OCI-LY7 (cell line): ENCODE results near the gene ENKD1. TPM values are rescaled to one million over a fixed set of nuclear protein-coding genes. Genes with fewer than 3 reads are reported as not detected.

Source experiments
- BruUV-seq: library from RNA; stranded (reverse); fragments of 400-500 nt; replicated peaks from 2 replicates; lab custom pipeline; 2021; lab: Mats Ljungman, UMichigan
- CTCF ChIA-PET: fragments of 300-600 bp; sonication (Branson Sonifier 250); formaldehyde crosslinking; loops from one replicate; lab custom pipeline; 2022; ENCODE audit warnings: antibody characterized with exemption; ENCODE audit not compliant: unreplicated experiment; lab: Charles Lee
- POLR2A ChIA-PET: fragments of 300-600 bp; sonication (Branson Sonifier 250); formaldehyde crosslinking; loops from one replicate; lab custom pipeline; 2022; ENCODE audit warnings: antibody characterized with exemption; lab: Charles Lee
- DNase-seq: peaks from one replicate; pipeline ENCODE4 v3.0.0-alpha.2; 2015; ENCODE audit warnings: low spot score
- H2AFZ ChIP-seq: fragments of 200-600 bp; sonication (generic), shearing (Covaris generic); 2 replicates; pipeline ENCODE4 v1.6.1; 2014; ENCODE audit warnings: mild to moderate bottlenecking, antibody characterized with exemption, low read length, moderate library complexity
- H3K27ac ChIP-seq: fragments of 200-600 bp; sonication (generic); 2 replicates; pipeline ENCODE4 v1.5.1; 2014; ENCODE audit warnings: mixed run types, low read depth, mild to moderate bottlenecking, moderate library complexity, low read length, inconsistent platforms; ENCODE audit not compliant: poor library complexity, severe bottlenecking
- H3K36me3 ChIP-seq: fragments of 200-600 bp; sonication (generic); 2 replicates; pipeline ENCODE4 v1.6.1; 2014; ENCODE audit warnings: mild to moderate bottlenecking, antibody characterized with exemption, low read length, moderate library complexity, mixed read lengths; ENCODE audit not compliant: insufficient read depth
- H3K4me1 ChIP-seq: fragments of 200-600 bp; sonication (generic); 2 replicates; pipeline ENCODE4 v1.5.1; 2014; ENCODE audit warnings: mild to moderate bottlenecking, low read length; ENCODE audit not compliant: insufficient read depth, poor library complexity, severe bottlenecking
- H3K4me2 ChIP-seq: fragments of 200-600 bp; sonication (generic); 2 replicates; pipeline ENCODE4 v1.6.1; 2014; ENCODE audit warnings: mild to moderate bottlenecking, low read length
- H3K4me3 ChIP-seq: fragments of 200-600 bp; sonication (generic); 2 replicates; pipeline ENCODE4 v1.5.1; 2014; ENCODE audit warnings: mild to moderate bottlenecking, low read depth, low read length; ENCODE audit not compliant: poor library complexity, severe bottlenecking
- H3K79me2 ChIP-seq: fragments of 200-600 bp; sonication (generic); 2 replicates; pipeline ENCODE4 v1.6.1; 2016; ENCODE audit warnings: low read depth, mild to moderate bottlenecking, low read length, moderate library complexity, mixed read lengths; ENCODE audit not compliant: insufficient read depth
- H3K9me2 ChIP-seq: fragments of 200-600 bp; sonication (generic); 2 replicates; pipeline ENCODE4 v1.6.1; 2016; ENCODE audit warnings: mild to moderate bottlenecking, low read length, mixed read lengths; ENCODE audit not compliant: insufficient read depth
- H3K9me3 ChIP-seq: fragments of 200-600 bp; sonication (generic); 2 replicates; pipeline ENCODE4 v1.6.1; 2014; ENCODE audit warnings: mild to moderate bottlenecking, mixed run types, low read length, mixed read lengths
- H4K20me1 ChIP-seq: fragments of 200-600 bp; sonication (generic); 2 replicates; pipeline ENCODE4 v1.6.1; 2014; ENCODE audit warnings: mild to moderate bottlenecking, antibody characterized with exemption, low read length, moderate library complexity, mixed read lengths; ENCODE audit not compliant: insufficient read depth
- EZH2phosphoT487 ChIP-seq: fragments of 200-600 bp; sonication (generic); IDR thresholded peaks from 2 replicates; pipeline ENCODE4 v1.6.1; 2018; ENCODE audit warnings: low read depth, borderline replicate concordance, mild to moderate bottlenecking, mixed run types, antibody characterized with exemption, low read length, moderate library complexity, mixed read lengths
- intact Hi-C: fragments of 100-400 bp; cut with micrococcal nuclease; formaldehyde crosslinking; loops from one replicate; pipeline ENCODE4 v1.10.0; 2022; ENCODE audit not compliant: unreplicated experiment
- total RNA-seq, 2 experiments: library from RNA; depleted of rRNA in 1 of 2; stranded (reverse); fragments of >200 nt in 1 of 2; shearing (Covaris generic) in 1 of 2; gene quantifications; 2 replicates each; pipeline ENCODE4 v1.2.3, GENCODE V29; 2014 to 2022
- TF ChIP-seq, protein P1 (sequence below): fragments of 200-600 bp; sonication (generic); conservative IDR thresholded peaks from 2 replicates; pipeline ENCODE4 v1.5.1; 2014; ENCODE audit warnings: mild to moderate bottlenecking, antibody characterized with exemption, low read length, moderate library complexity, mixed read lengths

The ENKD1 gene
- total RNA-seq, 2 experiments from 2014 or later = 8.1 to 15.7 TPM

GRCh38 chr16:67702130-67702529 is 35.6 kb upstream of the ENKD1 start:
- H3K27ac ChIP-seq = no peak overlapping the region
- no TSS peak for BruUV-seq
- peaks cover 22% of the 10 kb centered on the region for H3K36me3 ChIP-seq
- no peak overlapping the region for H2AFZ ChIP-seq
- TF ChIP-seq EZH2phosphoT487 = no peak
- TF ChIP-seq, protein P1, sequence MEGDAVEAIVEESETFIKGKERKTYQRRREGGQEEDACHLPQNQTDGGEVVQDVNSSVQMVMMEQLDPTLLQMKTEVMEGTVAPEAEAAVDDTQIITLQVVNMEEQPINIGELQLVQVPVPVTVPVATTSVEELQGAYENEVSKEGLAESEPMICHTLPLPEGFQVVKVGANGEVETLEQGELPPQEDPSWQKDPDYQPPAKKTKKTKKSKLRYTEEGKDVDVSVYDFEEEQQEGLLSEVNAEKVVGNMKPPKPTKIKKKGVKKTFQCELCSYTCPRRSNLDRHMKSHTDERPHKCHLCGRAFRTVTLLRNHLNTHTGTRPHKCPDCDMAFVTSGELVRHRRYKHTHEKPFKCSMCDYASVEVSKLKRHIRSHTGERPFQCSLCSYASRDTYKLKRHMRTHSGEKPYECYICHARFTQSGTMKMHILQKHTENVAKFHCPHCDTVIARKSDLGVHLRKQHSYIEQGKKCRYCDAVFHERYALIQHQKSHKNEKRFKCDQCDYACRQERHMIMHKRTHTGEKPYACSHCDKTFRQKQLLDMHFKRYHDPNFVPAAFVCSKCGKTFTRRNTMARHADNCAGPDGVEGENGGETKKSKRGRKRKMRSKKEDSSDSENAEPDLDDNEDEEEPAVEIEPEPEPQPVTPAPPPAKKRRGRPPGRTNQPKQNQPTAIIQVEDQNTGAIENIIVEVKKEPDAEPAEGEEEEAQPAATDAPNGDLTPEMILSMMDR = no peak
- H4K20me1 ChIP-seq = no peaks in the 10 kb centered on the region
- peaks cover 4% of the 10 kb centered on the region; the same call in 1 of the 2 replicates for H3K79me2 ChIP-seq
- no peak overlapping the region for H3K4me2 ChIP-seq
- ChIA-PET CTCF (no interaction called here), POLR2A (no interaction called here)
- H3K9me2 ChIP-seq = no peaks in the 10 kb centered on the region
- peaks cover 5% of the 10 kb centered on the region for H3K4me1 ChIP-seq
- DNase-seq = no peak
- H3K4me3 ChIP-seq = no peak overlapping the region
- intact Hi-C loops = no loop called here
- 0 out of 2 replicates have a peak, but pooled peaks cover 6% of the 10 kb centered on the region for H3K9me3 ChIP-seq

GRCh38 chr16:67701420-67701819 is 34.9 kb upstream of the ENKD1 start:
- Histone ChIP-seq H3K4me2 (no peak overlapping the region), H2AFZ (no peak overlapping the region), H3K27ac (no peak overlapping the region), H3K9me3 (0 out of 2 replicates have a peak, but pooled peaks cover 6% of the 10 kb centered on the region), H3K36me3 (peaks cover 22% of the 10 kb centered on the region), H3K4me3 (no peak overlapping the region), H3K79me2 (peaks cover 4% of the 10 kb centered on the region; the same call in 1 of the 2 replicates), H4K20me1 (no peaks in the 10 kb centered on the region), H3K9me2 (no peaks in the 10 kb centered on the region), H3K4me1 (peaks cover 5% of the 10 kb centered on the region)
- BruUV-seq = no TSS peak
- CTCF ChIA-PET = no interaction called here
- TF ChIP-seq, protein P1 = no peak
- TF ChIP-seq EZH2phosphoT487 = no peak
- intact Hi-C loops = no loop called here
- POLR2A ChIA-PET = interaction anchor here (0.7 kb wide), 1 partner anchor 456 kb away, joined by 3 read pairs; no protein-coding TSS in a partner anchor
- DNase-seq = no peak

GRCh38 chr16:67699265-67699664 is 32.7 kb upstream of the ENKD1 start:
- H3K4me3 ChIP-seq = no peak overlapping the region
- peaks cover 4% of the 10 kb centered on the region; the same call in 1 of the 2 replicates for H3K79me2 ChIP-seq
- H3K9me2 ChIP-seq = no peaks in the 10 kb centered on the region
- H3K4me1 ChIP-seq = peaks cover 5% of the 10 kb centered on the region
- 0 out of 2 replicates have a peak, but pooled peaks cover 6% of the 10 kb centered on the region for H3K9me3 ChIP-seq
- intact Hi-C loops = no loop called here
- TF ChIP-seq EZH2phosphoT487 = no peak
- TF ChIP-seq, protein P1 = no peak
- no peak overlapping the region for H2AFZ ChIP-seq
- CTCF ChIA-PET = no interaction called here
- DNase-seq = no peak
- no peak overlapping the region for H3K27ac ChIP-seq
- H3K36me3 ChIP-seq = peaks cover 22% of the 10 kb centered on the region
- no TSS peak for BruUV-seq
- H4K20me1 ChIP-seq = no peaks in the 10 kb centered on the region
- POLR2A ChIA-PET = interaction anchor here (0.6 kb wide), 1 partner anchor 234 kb away, joined by 3 read pairs; no protein-coding TSS in a partner anchor
- H3K4me2 ChIP-seq = no peak overlapping the region
